ENCODE data around the gene OR52K1. TPM values are rescaled to one million over a fixed set of nuclear protein-coding genes. Genes with fewer than 3 reads are reported as not detected.

OR52K1 gene
- total RNA-seq: not detected

DNA sequence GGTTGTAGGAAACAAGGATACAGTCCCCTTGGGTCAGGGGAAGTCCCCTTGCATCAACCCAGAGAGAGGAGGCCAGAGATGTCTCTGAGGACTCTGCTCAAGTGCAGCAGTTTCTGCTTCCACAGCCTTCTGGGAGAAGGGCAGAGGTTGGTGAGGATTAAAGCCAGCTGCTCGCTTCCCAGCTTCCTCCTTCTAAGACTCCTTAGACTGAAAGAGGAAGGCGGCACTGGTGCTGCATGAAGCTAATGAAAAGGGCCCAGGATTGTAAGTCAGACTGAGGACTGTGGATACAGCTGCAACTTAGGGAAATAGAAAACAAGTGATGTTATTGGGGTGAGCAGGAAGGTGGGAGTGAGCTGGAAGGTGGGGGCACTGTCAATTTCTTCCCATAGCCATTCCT, at the start of gene OR52K1:
OR52K1 (plus strand) TSS at position 202 of the 400 bp plus-strand sequence. CDS start 6,255 bp downstream, outside the sequence.
- 80 to 82% methylated on average over 2 of the region's 2 CpGs for WGBS, 2 donors
- TF ChIP-seq, protein P1, sequence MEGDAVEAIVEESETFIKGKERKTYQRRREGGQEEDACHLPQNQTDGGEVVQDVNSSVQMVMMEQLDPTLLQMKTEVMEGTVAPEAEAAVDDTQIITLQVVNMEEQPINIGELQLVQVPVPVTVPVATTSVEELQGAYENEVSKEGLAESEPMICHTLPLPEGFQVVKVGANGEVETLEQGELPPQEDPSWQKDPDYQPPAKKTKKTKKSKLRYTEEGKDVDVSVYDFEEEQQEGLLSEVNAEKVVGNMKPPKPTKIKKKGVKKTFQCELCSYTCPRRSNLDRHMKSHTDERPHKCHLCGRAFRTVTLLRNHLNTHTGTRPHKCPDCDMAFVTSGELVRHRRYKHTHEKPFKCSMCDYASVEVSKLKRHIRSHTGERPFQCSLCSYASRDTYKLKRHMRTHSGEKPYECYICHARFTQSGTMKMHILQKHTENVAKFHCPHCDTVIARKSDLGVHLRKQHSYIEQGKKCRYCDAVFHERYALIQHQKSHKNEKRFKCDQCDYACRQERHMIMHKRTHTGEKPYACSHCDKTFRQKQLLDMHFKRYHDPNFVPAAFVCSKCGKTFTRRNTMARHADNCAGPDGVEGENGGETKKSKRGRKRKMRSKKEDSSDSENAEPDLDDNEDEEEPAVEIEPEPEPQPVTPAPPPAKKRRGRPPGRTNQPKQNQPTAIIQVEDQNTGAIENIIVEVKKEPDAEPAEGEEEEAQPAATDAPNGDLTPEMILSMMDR (IDR thresholded peaks at IDR 0.05): no peak
- no peak for TF ChIP-seq POLR2A (IDR thresholded peaks at IDR 0.05)

DNA sequence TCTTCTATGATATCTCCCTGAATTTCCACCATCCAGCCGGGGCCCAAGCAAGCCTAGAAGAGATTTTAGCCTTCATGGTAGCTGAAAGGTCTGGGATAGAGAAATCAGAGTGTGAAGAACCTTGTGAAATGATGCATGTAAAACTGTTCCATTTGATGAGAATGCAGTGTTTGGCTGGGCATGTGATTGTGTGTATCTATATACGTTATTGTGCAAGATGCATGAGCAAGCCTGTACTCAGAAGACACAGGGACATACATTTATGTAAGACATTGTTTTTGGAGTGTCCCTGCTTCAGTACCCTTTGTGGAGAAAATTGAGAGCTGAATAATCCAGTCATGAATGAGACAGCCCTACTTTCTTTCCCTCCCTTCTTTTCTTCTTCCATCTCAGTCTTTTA, 48.6 kb upstream of the OR52K1 start:
- intact Hi-C loops (cut with DNase I): no loop called here
- H3K4me3 ChIP-seq (replicated peaks in 1 of 3): no peak overlapping the region
- no peak for DNase-seq
- TF ChIP-seq, protein P1 (IDR thresholded peaks at IDR 0.05): no peak
- no peak for TF ChIP-seq POLR2A (IDR thresholded peaks at IDR 0.05)
- no peaks in the 10 kb centered on the region for H3K27me3 ChIP-seq
- no peaks in the 10 kb centered on the region for H3K4me1 ChIP-seq
- WGBS, 2 donors: 73 to 74% methylated on average over 2 of the region's 2 CpGs
- H3K9me3 ChIP-seq: no peaks in the 10 kb centered on the region
- no peaks in the 10 kb centered on the region for H3K36me3 ChIP-seq
- H3K27ac ChIP-seq: no peak overlapping the region

More for the DNA sequence above, at the start of gene OR52K1:
- Histone ChIP-seq H3K4me1 (no peaks in the 10 kb centered on the region), H3K36me3 (no peaks in the 10 kb centered on the region), H3K27ac (no peak within 1 kb of the TSS), H3K4me3 (replicated peaks in 1 of 3) (no peak within 1 kb of the TSS), H3K9me3 (no peaks in the 10 kb centered on the region), H3K27me3 (no peaks in the 10 kb centered on the region)
- no peak for DNase-seq
- intact Hi-C loops (cut with DNase I): no loop called here

- TF ChIP-seq, protein P1 (IDR thresholded peaks at IDR 0.05): no peak
- TF ChIP-seq POLR2A (IDR thresholded peaks at IDR 0.05): no peak
- no peaks in the 10 kb centered on the region for H3K9me3 ChIP-seq
- no peak overlapping the region for H3K4me3 ChIP-seq (replicated peaks in 1 of 3)
- DNase-seq: no peak
- no peaks in the 10 kb centered on the region for H3K36me3 ChIP-seq
- WGBS, 2 donors: 81 to 89% methylated on average over 1 of the region's 1 CpG
- no peak overlapping the region for H3K27ac ChIP-seq
- intact Hi-C loops (cut with DNase I): no loop called here
- H3K27me3 ChIP-seq: no peaks in the 10 kb centered on the region
- no peaks in the 10 kb centered on the region for H3K4me1 ChIP-seq
These were observed 46.0 kb upstream of the OR52K1 start for GRCh38 chr11:4436411-4436810.

- WGBS, 2 donors: 94 to 96% methylated on average over 3 of the region's 3 CpGs
- H3K4me1 ChIP-seq: no peaks in the 10 kb centered on the region
- no peaks in the 10 kb centered on the region for H3K36me3 ChIP-seq
- no peak for TF ChIP-seq POLR2A (IDR thresholded peaks at IDR 0.05)
- TF ChIP-seq, protein P1 (IDR thresholded peaks at IDR 0.05): no peak
- DNase-seq: no peak
- H3K27me3 ChIP-seq: no peaks in the 10 kb centered on the region
- no peak overlapping the region for H3K27ac ChIP-seq
- H3K9me3 ChIP-seq: no peaks in the 10 kb centered on the region
- intact Hi-C loops (cut with DNase I): no loop called here
- no peak overlapping the region for H3K4me3 ChIP-seq (replicated peaks in 1 of 3)
These were observed 40.9 kb upstream of the OR52K1 start for GRCh38 chr11:4441515-4441914.

DNA sequence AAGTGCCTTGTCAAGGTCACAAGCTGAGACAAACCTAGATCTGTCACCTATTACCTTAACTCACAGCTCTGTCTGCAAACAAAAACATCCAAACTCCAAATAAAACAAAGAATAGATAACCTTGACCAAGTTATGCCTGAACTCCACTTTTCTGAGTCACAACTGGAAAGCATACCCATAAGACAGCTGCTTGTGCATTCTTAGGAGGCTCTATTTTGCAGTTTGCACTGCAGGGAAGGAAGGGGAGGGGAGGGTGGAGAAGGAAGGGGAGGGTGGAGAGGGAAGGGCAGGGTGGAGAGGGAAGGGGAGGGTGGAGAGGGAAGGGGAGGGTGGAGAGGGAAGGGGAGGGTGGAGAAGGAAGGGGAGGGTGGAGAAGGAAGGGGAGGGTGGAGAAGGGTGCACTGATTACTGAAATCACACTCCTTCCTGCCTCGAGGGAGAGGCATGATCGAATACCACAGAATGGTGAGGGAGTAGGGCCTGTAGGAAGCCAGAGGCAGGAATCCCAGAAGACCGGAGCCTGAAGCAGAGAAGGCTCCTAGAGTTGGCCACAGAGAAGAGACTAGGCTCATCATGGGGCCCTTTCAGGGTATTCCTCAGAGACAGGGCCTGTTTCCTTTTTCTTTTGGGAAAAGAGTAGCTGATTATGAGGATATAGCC, 39.1 kb upstream of the OR52K1 start:
- WGBS, 2 donors: 39 to 57% methylated on average over 3 of the region's 3 CpGs
- no peak for DNase-seq
- TF ChIP-seq POLR2A (IDR thresholded peaks at IDR 0.05): no peak
- TF ChIP-seq, protein P1 (IDR thresholded peaks at IDR 0.05): no peak
- intact Hi-C loops (cut with DNase I): no loop called here
- Histone ChIP-seq H3K27ac (no peak overlapping the region), H3K9me3 (no peaks in the 10 kb centered on the region), H3K4me3 (replicated peaks in 1 of 3) (no peak overlapping the region), H3K4me1 (no peaks in the 10 kb centered on the region), H3K36me3 (no peaks in the 10 kb centered on the region), H3K27me3 (no peaks in the 10 kb centered on the region)
